Stimulated activated naive CD4-positive, alpha-beta T cell (primary cell): ENCODE results near the gene FSTL4.
"Not testable (repeated sequence)": the region's sequence is repeated elsewhere in the genome, so short reads cannot be mapped to it uniquely, and the experiment has no call there.

ENCODE experiments used
- DNase-seq, 6 experiments: peaks; one replicate each; lab custom pipeline; 2025; lab: John Stamatoyannopoulos, UW

The FSTL4 gene

DNA sequence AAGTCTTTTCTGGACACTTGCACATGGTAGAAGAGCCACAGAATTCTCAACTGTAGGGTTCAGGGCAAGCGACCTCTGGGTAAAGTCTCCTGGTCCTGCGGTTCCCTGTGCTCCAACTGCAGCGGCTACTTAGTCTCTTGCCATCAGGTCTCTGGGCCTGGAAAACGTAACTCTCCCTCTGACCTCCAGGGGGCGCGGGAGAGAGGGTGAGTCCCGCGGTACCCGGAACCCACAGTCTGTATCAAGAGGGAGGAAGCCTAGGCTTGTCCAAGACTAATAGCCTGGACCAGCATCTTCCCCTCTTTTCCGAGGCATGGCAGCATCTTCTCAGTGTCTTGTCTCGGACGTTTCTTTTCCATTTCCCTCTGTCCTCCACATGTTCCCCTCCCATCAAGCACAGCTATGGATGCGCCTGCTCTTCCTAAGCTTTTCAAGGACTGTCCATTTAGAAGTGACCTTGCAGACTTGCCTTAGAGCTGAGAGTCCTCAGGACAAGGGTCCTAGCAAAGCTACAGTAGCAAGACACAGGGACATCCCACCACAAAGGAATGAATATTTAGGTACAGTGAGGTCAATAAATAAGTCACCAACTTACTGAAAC is 59.3 kb downstream of the FSTL4 start:
- peak in 5 of 6 experiments; percentile 2 to 49 (median 20) for DNase-seq

DNA sequence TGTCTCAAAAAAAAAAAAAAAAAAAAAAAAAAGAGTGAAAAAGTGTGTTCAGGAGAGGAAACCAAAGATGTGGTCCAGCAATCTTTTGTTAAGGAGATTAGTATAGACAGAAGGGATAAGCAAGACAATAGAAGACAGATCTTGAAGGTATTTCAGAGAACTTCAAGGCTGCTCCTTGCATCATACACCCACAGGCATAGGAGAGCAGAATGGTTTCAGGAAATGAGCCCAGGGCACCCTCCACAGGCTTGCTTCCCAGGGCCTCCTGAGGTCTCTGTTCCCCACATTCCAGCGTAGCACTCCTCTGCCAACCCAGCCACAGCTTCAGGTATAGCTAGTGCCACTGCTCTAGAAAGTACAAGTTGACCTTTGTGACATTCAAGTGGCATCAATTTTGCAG is 65.8 kb downstream of the FSTL4 start:
- no peak for DNase-seq

DNA sequence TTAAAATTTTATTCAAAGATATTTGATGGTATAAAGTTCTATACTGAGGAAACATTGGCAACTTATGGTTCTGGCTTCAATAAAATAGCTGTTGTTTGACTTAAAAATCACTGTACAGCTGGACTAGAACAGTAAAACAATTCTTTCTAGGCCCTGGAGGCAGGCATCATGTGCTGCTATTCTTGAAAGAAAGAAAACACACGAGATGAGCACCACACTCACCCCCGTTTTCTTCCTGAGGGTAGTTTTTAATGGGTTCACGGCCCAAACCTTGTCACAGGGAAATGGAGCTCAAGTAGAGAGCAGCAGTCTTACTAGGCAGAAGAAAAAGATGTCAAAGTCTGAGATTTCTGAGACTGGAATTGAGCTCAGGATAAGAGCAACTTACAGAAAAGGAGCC is 68.0 kb downstream of the FSTL4 start:
- no peak for DNase-seq

DNA sequence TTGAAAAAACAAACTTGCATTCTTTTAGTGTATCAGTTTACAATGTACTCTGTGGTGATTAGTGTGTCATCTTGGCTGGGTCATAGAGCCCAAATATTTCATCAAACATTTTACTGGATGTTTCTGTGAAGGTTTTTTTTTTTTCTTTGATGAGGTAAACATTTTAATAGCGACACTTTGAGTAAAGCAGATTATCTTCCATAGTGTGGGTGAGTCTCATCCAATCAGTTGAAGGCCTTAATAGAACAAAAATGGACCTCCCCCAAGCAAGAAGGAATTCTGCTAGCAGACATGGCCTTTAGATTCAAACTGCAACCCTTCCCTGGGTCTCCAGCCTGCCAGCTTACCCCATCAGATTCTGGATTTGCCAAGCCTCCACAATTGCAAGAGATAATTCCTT is 72.5 kb downstream of the FSTL4 start:
- DNase-seq = no peak

DNA sequence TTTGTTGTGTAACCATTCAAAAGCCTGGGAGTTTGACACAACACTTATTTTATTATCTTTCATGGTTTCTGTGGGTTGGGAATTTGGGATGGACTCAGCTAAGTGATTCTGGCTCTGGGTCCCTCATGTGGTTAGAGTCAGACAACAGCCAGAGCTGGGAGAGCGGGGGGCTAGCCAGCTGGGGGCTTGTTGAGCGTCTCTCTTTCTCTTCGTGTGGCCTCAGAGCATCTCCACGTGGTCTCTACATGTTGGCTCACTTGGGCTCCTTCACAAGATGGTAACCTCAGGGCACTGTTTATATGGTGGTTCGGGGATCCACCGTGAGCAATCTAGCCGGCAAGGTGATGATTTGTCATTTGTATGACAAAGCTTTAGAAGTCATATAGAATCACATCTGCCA is 73.6 kb downstream of the FSTL4 start:
- DNase-seq = no peak

DNA sequence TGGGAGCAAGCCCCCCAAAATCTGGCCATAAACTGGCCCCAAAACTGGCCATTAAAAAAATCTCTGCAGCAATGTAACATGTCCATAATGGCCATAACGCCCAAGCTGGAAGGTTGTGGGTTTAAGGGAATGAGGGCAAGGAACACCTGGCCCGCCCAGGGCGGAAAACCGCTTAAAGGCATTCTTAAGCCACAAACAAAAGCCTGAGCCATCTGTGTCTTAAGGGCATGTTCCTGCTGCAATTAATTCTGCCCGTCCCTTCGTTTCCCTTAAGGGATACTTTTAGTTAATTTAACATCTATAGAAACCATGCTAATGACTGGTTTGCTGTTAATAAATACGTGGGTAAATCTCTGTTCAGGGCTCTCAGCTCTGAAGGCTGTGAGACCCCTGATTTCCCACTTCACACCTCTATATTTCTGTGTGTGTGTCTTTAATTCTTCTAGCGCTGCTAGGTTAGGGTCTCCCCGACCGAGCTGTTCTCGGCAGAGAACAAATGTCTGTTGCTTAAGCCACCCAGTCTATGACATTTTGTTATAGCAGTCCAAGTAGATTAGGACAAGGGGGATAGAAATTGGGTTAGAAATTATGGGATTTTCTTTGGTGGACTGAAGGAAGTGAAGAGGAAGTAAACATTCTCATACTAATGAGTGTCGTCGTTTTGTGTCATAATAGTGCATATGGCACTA is 77.0 kb downstream of the FSTL4 start:
- not testable (repeated sequence) for DNase-seq

DNA sequence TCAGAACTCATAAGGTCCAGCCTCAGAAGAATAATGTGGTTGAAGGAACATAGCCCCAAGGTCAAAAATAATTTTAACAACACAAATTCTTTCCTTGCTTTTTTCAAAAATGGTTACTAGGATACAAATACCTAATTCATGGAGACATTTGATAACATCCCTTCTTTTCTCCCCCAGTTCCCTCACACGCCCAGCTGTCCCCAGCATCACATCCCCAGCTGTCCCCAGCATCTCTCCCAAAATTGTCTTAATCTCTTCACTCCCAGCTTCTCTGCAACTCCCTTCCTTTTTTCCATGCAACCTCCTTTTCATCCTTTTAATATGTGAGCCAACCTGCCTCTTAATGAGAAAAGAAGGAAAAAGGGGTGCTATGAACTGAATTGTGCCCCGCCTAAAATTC is 77.8 kb downstream of the FSTL4 start:
- no peak for DNase-seq

DNA sequence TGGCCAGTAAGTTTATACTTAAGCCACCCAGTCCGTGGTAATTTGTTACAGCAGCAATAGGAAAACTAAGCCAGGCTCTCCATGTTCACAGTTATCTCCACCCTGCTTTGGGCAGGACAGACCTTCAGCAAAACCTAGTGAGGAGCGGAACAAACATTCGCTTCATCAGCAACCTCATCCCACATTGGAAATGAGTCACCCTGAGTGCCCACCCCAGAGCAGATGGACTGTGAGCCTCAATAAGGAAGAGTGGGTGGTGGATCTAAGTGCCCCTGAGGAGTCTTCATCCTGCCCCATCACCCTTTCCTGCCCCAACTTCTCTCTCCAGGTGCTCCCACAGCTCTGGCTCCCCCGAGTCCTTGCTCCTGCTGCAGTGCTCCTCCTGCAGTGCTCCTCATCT is 78.8 kb downstream of the FSTL4 start:
- DNase-seq = no peak

DNA sequence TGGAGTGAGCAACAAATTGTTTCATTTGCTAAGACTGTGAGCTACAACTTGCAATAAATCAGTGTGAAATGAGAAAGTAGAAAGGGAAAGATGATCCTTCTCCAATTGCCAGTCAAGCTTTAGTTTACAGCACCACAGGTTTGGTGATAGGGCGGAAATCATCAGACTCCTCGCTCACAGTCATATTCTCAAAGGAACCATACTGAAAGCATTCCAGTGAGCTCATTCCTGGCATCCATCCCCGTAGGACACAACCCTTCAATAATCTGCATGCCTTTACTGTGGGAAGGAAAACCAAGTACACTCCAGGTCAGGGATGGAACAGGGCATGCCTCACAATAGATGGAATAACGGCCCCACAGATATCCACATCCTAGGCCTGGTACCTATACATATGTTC is 80.7 kb downstream of the FSTL4 start:
- no peak for DNase-seq

DNA sequence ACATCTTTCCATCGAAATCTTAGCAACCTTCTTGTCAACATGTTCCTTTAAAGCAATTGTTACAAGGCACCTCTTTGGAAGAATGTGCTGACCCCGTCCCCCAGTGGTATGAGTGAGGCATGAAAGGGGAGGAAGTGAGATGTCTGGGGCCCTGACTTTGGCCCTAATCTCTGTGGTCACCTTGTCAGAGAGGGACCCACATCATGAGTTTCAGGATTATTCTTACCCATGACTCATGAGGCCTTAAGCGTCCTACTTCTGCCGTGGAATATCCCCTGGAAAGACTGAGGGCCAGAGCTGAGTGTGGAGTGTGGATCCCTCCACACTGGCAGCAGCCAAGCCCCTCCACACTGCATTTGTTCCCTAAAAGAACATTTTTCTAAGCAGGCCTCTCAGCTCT is 81.2 kb downstream of the FSTL4 start:
- no peak for DNase-seq

DNA sequence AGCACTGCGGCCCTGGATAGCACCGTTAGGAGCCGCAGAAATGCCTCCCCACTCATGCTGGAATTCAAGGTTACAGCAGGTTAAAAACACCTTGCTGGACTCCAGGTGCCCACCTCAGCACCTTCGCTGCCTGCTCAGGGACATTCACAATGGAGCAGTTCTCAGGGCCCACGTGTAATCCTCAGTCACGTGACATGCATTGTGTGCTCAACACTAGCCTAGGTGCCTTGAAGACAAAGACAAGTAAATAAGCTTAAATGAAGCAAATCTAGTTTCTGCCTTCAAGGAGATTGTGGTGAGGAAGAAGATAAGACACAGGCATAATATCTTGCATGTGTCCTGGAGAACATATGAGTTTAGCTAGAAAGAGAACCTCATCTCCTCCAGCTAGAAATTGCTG is 82.1 kb downstream of the FSTL4 start:
- no peak for DNase-seq

DNA sequence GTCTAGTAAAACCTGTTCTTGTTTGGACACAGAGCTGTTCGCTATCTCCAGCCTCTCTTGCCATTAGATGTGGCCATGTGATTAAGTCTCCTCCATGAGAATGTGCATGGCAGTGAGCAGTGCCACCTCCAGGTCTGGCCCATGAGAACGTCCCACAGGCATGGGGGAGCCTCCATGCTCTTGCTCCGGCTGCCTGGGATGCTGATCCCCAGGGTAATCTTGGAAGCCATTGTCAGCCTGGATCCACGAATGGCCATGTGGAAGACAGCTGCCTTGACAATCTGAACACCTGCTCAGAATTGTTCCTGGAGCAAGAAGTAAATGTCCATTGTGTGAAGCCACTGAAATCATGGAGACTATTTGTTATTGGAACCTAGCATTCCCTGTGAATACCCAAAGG is 83.5 kb downstream of the FSTL4 start:
- DNase-seq = no peak

DNA sequence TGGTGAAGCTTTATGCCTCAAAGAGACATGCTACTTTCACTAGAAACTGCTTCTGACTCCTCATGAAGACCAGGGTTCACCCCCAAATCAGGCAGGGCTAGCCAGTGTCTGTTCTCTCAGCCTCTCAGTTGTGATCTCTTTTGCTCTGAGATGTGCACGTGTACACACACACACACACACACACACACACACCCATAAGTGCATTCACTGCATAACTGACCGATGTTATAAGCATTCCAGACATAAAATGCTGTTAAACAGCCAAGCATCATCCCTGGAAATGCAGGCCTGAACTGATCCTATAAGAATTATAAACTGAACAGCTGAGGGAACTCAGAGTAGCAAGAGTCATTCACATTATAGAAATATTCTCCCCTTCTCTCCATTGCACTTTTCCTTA is 85.0 kb downstream of the FSTL4 start:
- no peak for DNase-seq

DNA sequence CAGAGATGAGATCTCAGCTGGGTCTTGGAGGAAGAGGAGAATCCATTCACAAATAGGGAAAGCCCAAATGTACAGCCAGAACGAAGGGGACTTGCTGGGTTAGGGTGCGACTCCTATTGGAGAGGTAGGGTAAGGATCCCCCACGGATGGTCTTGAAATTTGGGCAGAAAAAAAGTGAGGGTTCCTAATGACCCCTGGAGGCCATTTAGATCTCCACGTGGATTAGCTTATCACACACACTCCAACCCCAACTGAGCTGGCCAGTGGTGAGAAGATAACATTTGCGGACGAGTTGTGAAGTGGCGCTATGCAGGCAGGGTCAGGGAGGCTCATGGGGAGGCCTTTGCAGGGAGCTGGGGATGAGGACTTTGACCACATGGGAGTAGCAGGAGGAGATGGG is 86.0 kb downstream of the FSTL4 start:
- no peak for DNase-seq

DNA sequence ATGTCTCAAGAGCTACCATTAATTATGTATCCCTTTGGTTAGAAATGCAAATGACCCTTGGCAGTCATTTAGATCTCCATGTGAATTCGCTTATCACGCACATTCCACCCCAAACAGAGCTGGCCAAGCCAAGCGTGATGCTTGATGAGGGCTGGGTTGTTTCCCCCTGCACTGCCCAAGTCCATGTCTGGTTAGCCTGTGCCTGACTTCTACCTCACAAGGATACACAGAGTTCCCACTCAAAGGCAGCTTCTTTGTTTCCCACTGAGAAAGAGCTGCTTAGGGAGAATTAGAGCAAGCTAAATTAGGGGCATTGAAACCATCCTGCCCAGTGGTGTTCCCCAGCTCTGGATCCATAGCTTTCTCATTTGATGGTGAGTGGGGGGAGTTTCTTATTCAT is 87.2 kb downstream of the FSTL4 start:
- no peak for DNase-seq

DNA sequence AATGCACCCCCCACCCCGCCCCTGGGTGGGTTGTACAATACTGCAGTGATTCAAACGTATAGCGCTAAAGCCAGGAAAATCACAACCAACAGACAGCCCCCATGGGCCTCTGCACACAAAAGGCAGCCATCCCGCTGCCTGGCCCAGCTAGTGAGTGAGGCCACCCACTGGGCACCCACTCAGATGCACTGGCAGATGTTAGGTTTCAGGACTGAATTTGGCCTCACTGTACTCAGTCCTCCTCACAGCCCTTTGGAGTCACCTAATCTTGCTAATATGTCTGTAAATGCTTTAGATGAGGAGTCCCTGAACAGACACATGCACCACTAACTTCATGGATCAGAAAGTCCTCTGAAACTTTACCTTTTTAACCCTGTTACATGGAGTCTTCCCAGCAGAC is 87.7 kb downstream of the FSTL4 start:
- DNase-seq = no peak

DNA sequence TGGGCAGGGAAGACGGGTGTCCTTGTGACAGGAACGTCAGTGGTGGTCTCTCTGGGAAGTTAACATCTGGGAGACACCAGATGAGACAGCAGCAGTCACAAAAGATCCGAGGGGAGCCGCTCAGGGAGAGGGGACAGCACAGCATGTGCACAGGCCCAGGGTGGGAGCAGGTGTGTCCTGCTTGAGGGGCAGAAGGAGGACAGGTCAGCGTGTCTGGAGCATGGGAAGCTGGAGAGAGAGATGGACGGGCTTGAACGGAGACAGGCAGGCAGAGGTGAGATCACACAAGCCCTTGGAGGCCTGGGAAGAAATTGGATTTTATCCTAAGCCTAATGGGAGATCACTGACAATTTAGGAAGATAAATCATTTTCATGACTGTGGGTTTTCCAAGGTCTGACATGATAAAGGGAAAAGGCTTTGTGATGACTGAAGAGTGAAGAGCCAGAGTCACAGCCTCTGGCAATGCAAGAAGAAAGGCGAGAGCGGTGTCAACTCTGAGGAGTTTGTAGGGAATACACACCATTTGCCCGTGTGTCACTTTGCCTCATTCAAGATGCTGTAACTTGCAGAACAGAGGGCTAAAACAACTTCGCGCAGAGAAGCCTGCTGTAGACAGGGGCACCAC is 88.3 kb downstream of the FSTL4 start:
- DNase-seq = no peak

DNA sequence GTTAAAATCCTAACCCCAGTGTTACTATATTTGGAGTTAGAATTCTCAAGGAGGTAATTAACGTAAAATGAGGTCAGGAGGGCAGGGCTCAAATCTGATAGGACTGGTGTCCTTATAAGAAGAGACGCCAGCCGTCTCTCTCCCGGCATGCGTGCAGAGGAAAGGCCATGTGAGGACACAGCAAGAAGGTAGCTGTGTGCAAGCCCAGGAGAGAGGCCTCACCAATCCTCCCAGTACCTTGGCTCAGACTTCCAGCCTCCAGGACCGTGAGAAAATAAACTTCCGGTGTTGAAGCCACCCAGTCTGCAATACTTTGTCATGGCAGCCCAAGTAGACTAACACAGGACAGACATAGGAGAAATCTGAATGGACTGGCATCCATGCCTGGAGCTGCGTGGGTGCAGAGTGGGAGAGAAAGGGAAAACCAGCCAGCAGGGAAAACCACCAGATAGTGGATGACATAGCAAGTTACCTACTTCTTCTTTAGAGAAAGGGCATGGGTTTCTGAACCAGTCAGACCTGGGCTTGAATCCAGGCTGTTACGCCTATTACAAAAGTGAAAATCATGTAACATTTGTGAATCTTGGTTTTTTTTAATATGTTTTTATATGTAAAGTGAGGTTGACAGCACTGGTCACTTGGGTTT is 89.2 kb downstream of the FSTL4 start:
- DNase-seq = no peak

DNA sequence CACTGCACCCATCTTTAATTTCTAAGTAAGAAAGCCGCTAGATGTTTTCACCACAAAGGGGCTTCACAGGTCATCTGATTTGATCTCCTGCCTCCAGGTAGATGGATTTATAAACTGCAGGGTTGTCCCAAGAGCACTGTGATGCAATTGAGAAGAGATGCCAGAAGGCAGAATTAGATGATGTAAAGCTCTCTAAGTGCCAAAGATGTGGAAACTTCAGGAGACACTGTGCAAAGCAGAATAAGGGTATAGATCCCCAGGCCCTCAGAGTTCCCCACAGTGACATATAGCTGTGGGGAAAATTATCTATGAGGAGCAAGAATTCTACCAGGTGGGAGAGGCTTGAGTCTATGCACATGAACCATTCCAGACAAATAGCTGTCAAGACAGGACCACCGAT is 90.5 kb downstream of the FSTL4 start:
- no peak for DNase-seq

DNA sequence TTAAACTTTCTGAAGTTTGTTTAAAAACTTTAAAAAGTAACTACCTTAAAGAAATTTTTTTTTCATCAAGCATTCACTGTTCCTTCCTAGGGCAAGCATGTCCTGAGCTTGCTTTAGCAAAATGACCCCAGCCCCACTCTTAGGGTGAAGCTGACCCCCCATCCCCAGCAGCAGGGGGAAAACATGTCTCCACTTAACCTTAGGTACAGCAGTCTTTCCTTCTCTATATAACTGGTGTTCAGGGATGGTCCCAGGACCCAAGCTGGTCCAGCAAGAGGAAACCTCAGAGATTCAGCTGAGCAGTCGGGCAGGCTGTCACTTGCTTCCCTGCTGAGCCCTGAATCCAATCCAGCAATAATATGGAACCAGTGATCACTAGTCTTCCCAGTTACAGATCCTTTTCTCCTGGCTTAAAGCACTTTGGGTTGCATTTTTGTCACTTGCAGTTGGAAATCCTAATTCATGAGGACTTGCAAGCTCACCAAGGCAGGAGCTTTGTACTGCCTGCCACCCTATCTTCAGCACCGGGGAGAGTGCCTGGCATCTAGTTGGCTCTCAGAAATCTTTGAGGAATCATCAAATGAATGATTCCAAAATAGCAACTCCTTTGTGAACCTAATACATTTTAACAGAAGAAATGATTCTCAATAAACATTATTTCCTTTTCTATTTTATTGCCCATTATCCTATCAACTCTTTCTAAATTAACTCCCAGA is 91.2 kb downstream of the FSTL4 start:
- DNase-seq = no peak

DNA sequence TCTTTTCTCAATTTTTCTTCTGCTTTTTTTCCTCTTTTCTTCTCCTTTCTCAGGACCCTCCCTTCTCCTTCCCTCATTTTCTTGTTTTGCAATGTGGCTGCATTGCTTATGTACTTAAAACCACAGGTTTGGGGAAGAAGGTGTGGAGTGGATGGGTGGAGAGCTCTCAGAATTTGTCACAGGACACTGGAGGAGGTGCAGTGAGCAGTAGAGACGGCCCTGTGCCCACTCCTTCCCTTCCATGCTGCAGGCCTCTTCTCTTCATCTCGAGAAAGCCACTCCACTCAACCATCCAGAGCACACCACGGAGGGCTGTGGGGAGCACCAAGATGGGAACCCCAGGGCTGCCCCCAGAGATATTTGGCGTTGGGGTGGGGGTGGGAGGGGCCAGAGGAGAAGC is 92.3 kb downstream of the FSTL4 start:
- no peak for DNase-seq

DNA sequence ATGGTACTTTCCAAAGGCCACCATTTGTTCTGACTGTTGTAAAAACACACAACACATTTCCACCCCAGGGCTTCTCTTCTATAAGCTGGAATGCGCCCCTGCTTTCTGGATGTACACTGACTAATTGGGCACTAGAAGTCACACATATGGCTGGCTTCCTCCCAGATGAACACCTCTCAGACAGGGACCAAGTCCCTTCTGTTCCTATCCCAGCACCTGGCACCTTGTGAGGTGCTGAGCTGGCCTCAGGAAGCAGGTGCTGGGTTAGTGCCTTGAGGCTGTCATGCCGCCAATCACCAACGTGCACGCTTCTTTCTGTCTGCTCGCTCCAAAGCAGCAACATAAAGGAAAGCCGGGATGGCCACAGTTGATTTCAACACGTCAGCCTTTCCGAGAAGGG is 93.2 kb downstream of the FSTL4 start:
- no peak for DNase-seq

DNA sequence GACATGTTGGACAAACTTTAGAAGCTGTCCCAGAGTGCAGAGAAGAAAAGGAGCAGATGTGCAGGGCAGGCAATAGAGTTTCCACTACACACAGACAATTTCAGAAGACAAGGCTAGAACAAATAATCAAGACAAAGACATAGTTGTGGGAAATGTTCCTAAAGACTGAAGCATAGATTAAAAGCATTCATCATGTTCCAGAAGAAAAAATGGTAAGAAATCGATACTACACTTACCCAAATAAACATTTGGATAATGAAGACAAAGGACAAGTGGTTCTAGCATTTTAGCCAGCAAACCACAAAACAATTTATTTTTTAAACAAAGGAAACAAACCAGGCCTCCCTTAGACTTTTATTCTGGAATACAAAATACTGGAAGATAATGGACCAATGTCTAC is 97.9 kb downstream of the FSTL4 start:
- no peak for DNase-seq
